A673 (cell line): Measurements from ENCODE around the gene ZC3H12D. TPM values are rescaled to one million over a fixed set of nuclear protein-coding genes. Genes with fewer than 3 reads are reported as not detected.

ENCODE experiments used
- BruUV-seq: library from RNA; stranded (reverse); fragments of 400-500 nt; replicated peaks from 2 replicates; lab custom pipeline; 2021; lab: Mats Ljungman, UMichigan
- CTCF ChIA-PET: fragments of 300-600 bp; sonication (Branson Sonifier 250); formaldehyde crosslinking; loops from one replicate; lab custom pipeline; 2022; ENCODE audit warnings: antibody characterized with exemption; lab: Charles Lee
- POLR2A ChIA-PET: fragments of 300-600 bp; sonication (Branson Sonifier 250); formaldehyde crosslinking; loops from one replicate; lab custom pipeline; 2022; ENCODE audit warnings: antibody characterized with exemption; ENCODE audit not compliant: low non-redundant PET; lab: Charles Lee
- DNase-seq: peaks from one replicate; pipeline ENCODE4 v3.0.0-alpha.2; 2015; ENCODE audit warnings: low spot score
- H3K27ac ChIP-seq: fragments of 200-600 bp; sonication (generic); 2 replicates; pipeline ENCODE4 v1.5.1; 2016; ENCODE audit warnings: mixed run types, low read depth, mild to moderate bottlenecking, mixed read lengths, antibody characterized with exemption, low read length; ENCODE audit not compliant: poor library complexity, severe bottlenecking
- H3K27me3 ChIP-seq: fragments of 200-600 bp; sonication (generic); replicated peaks from 2 replicates; pipeline ENCODE4 v1.6.1; 2017; ENCODE audit warnings: mixed run types, low read depth, mild to moderate bottlenecking, mixed read lengths, antibody characterized with exemption, low read length; ENCODE audit not compliant: insufficient read depth, poor library complexity
- H3K36me3 ChIP-seq: fragments of 200-600 bp; sonication (generic); 2 replicates; pipeline ENCODE4 v1.6.1; 2016; ENCODE audit warnings: mixed run types, mild to moderate bottlenecking, mixed read lengths, antibody characterized with exemption, low read length; ENCODE audit not compliant: insufficient read depth, poor library complexity, severe bottlenecking
- H3K4me1 ChIP-seq: fragments of 200-600 bp; sonication (generic); 2 replicates; pipeline ENCODE4 v1.6.1; 2017; ENCODE audit warnings: mixed run types, mild to moderate bottlenecking, mixed read lengths, antibody characterized with exemption, low read length; ENCODE audit not compliant: insufficient read depth, poor library complexity, severe bottlenecking
- H3K4me3 ChIP-seq: fragments of 200-600 bp; sonication (generic); 2 replicates; pipeline ENCODE4 v1.5.1; 2016; ENCODE audit warnings: low read depth, mixed run types, mild to moderate bottlenecking, mixed read lengths, low read length; ENCODE audit not compliant: poor library complexity, severe bottlenecking
- H3K9me3 ChIP-seq: fragments of 200-600 bp; sonication (generic); 2 replicates; pipeline ENCODE4 v1.6.1; 2016; ENCODE audit warnings: mixed run types, low read depth, mild to moderate bottlenecking, mixed read lengths, antibody characterized with exemption, low read length; ENCODE audit not compliant: poor library complexity, severe bottlenecking
- EZH2 ChIP-seq: fragments of 200-600 bp; sonication (generic); IDR thresholded peaks from 2 replicates; pipeline ENCODE4 v1.6.1; 2017; ENCODE audit warnings: borderline replicate concordance, low read depth, mild to moderate bottlenecking, mixed read lengths, antibody characterized with exemption, low read length; ENCODE audit not compliant: poor library complexity, severe bottlenecking
- intact Hi-C: fragments of 100-400 bp; cut with micrococcal nuclease; formaldehyde crosslinking; loops from one replicate; pipeline ENCODE4 v1.10.0; 2022; ENCODE audit not compliant: unreplicated experiment
- total RNA-seq: library from RNA; stranded (reverse); gene quantifications from 2 replicates; pipeline ENCODE4 v1.2.3, GENCODE V29; 2021
- TF ChIP-seq, protein P1 (sequence below): fragments of 300-800, 200-600 bp; sonication (generic); conservative IDR thresholded peaks from 2 replicates; pipeline ENCODE4 v1.5.1; 2017; ENCODE audit warnings: low read depth, mild to moderate bottlenecking, antibody characterized with exemption, low read length, moderate library complexity, mixed read lengths

Gene ZC3H12D
- total RNA-seq, 1 experiment from 2014 or later, result 0.30 TPM

DNA sequence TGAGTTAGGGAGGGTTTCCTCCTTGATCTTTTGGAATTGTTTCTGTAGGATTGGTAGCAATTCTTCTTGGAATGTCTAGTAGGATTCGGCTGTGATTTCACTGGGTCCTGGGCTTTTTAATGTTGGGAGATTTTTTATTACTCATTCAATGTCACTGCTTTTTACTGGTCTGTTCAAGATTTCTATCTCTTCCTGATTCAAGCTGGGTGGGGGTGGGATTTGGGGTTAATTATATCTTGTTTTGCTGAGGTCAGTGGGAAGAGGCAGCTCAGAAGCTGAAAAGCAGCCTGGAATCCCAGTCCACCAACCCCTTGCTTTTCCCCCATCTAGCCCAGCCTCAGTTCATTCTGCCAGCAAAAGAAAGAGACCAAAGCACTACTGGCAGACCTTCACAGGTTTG lies 45.2 kb downstream of the ZC3H12D start:
- TF ChIP-seq, protein P1, sequence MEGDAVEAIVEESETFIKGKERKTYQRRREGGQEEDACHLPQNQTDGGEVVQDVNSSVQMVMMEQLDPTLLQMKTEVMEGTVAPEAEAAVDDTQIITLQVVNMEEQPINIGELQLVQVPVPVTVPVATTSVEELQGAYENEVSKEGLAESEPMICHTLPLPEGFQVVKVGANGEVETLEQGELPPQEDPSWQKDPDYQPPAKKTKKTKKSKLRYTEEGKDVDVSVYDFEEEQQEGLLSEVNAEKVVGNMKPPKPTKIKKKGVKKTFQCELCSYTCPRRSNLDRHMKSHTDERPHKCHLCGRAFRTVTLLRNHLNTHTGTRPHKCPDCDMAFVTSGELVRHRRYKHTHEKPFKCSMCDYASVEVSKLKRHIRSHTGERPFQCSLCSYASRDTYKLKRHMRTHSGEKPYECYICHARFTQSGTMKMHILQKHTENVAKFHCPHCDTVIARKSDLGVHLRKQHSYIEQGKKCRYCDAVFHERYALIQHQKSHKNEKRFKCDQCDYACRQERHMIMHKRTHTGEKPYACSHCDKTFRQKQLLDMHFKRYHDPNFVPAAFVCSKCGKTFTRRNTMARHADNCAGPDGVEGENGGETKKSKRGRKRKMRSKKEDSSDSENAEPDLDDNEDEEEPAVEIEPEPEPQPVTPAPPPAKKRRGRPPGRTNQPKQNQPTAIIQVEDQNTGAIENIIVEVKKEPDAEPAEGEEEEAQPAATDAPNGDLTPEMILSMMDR, result no peak
- no peak for TF ChIP-seq EZH2
- no peaks in the 10 kb centered on the region for H3K9me3 ChIP-seq
- DNase-seq, result no peak
- H3K27me3 ChIP-seq, result no peaks in the 10 kb centered on the region
- ChIA-PET CTCF (no interaction called here), POLR2A (no interaction called here)
- H3K4me1 ChIP-seq, result no peaks in the 10 kb centered on the region
- H3K36me3 ChIP-seq, result no peaks in the 10 kb centered on the region
- BruUV-seq, result no TSS peak
- intact Hi-C loops, result no loop called here
- no peak overlapping the region for H3K27ac ChIP-seq
- no peak overlapping the region for H3K4me3 ChIP-seq

DNA sequence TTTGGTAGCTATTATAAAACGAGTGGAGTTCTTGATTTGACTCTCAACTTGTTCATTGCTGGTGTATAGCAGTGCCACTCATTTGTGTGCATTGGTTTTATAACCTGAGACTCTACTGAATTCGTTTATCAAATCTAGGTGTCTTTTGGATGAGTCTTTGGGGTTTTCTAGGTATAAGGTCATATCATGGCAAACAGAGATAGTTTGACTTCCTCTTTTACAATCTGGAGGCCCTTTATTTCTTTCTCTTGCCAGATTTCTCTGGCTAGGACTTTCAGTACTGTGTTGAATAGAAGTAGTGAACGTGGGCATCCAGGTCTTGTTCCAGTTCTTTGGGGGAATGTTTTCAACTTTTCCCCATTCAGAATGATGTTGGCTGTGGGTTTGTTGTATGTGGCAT lies 46.0 kb downstream of the ZC3H12D start:
- intact Hi-C loops, result no loop called here
- no peaks in the 10 kb centered on the region for H3K27me3 ChIP-seq
- no peak overlapping the region for H3K4me3 ChIP-seq
- H3K27ac ChIP-seq, result no peak overlapping the region
- no peaks in the 10 kb centered on the region for H3K36me3 ChIP-seq
- no peak for DNase-seq
- TF ChIP-seq EZH2, result no peak
- TF ChIP-seq, protein P1, result no peak
- no peaks in the 10 kb centered on the region for H3K9me3 ChIP-seq
- no peaks in the 10 kb centered on the region for H3K4me1 ChIP-seq
- ChIA-PET CTCF (no interaction called here), POLR2A (no interaction called here)
- BruUV-seq, result no TSS peak

DNA sequence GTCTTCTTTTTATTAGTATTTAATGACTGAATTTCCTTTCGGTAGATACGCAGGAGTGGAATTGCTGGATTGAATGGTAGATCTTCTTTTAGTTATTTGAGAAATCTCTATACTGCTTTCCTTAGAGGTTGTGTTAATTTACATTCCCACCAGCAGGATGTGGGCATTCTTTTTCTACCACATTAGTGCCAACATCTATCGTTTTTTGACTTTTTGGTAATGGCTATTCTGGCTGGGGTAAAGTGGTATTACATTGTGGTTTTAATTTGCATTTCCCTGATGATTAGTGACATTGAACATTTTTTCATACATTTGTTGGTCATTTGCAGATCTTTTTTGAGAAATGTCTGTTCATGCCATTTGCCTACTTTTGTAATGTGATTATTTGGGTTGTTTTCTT lies 47.6 kb downstream of the ZC3H12D start:
- Histone ChIP-seq H3K27ac (no peak overlapping the region), H3K4me3 (no peak overlapping the region), H3K27me3 (no peaks in the 10 kb centered on the region), H3K4me1 (no peaks in the 10 kb centered on the region), H3K36me3 (no peaks in the 10 kb centered on the region), H3K9me3 (no peaks in the 10 kb centered on the region)
- TF ChIP-seq EZH2, result no peak
- TF ChIP-seq, protein P1, result no peak
- CTCF ChIA-PET, result no interaction called here
- no peak for DNase-seq
- no TSS peak for BruUV-seq
- intact Hi-C loops, result no loop called here
- POLR2A ChIA-PET, result no interaction called here
